BLaER1 (cell line): ENCODE results near the gene TJAP1.

ENCODE experiments used
- H3K27ac ChIP-seq: shearing (Covaris generic); formaldehyde crosslinking; 2 replicates; pipeline ENCODE4 v1.8.1; 2022
- H3K27me3 ChIP-seq: shearing (Covaris generic); formaldehyde crosslinking; 2 replicates; pipeline ENCODE4 v1.8.1; 2022
- H3K36me3 ChIP-seq: shearing (Covaris generic); formaldehyde crosslinking; 2 replicates; pipeline ENCODE4 v1.8.1; 2022
- H3K4me1 ChIP-seq: shearing (Covaris generic); formaldehyde crosslinking; 2 replicates; pipeline ENCODE4 v1.8.1; 2022
- H3K4me2 ChIP-seq: shearing (Covaris generic); formaldehyde crosslinking; 2 replicates; pipeline ENCODE4 v1.8.1; 2022
- H3K4me3 ChIP-seq: shearing (Covaris generic); formaldehyde crosslinking; 2 replicates; pipeline ENCODE4 v1.8.1; 2022
- H3K9ac ChIP-seq: shearing (Covaris generic); formaldehyde crosslinking; 2 replicates; pipeline ENCODE4 v1.8.1; 2022
- H3K9me3 ChIP-seq: shearing (Covaris generic); formaldehyde crosslinking; 2 replicates; pipeline ENCODE4 v1.8.1; 2022
- H4K20me1 ChIP-seq: shearing (Covaris generic); formaldehyde crosslinking; 2 replicates; pipeline ENCODE4 v1.8.1; 2022
- Cebpa-rat ChIP-seq: shearing (Covaris generic); IDR thresholded peaks from 2 replicates; pipeline ENCODE4 v1.8.1; 2022

Gene TJAP1

GRCh38 chr6:43472515-43472914 is 4.9 kb upstream of the TJAP1 start:
- Histone ChIP-seq H3K4me1 (peaks cover 8% of the 10 kb centered on the region), H3K27me3 (no peaks in the 10 kb centered on the region), H3K9ac (no peak overlapping the region), H4K20me1 (no peaks in the 10 kb centered on the region), H3K4me2 (no peak overlapping the region), H3K27ac (no peak overlapping the region), H3K4me3 (no peak overlapping the region), H3K36me3 (no peaks in the 10 kb centered on the region), H3K9me3 (no peaks in the 10 kb centered on the region)
- TF ChIP-seq Cebpa-rat, result no peak

GRCh38 chr6:43475516-43475915 is 1.9 kb upstream of the TJAP1 start:
- H3K9ac ChIP-seq, result no peak overlapping the region
- no peak for TF ChIP-seq Cebpa-rat
- no peak overlapping the region for H3K4me2 ChIP-seq
- H4K20me1 ChIP-seq, result peaks cover 10% of the 10 kb centered on the region; the same call in 1 of the 2 replicates
- H3K9me3 ChIP-seq, result no peaks in the 10 kb centered on the region
- no peak overlapping the region for H3K27ac ChIP-seq
- no peaks in the 10 kb centered on the region for H3K36me3 ChIP-seq
- no peak overlapping the region for H3K4me3 ChIP-seq
- H3K27me3 ChIP-seq, result no peaks in the 10 kb centered on the region
- peaks cover 35% of the 10 kb centered on the region for H3K4me1 ChIP-seq

GRCh38 chr6:43476746-43477145 is 624 bp upstream of the TJAP1 start:
- H3K4me1 ChIP-seq, result peaks cover 36% of the 10 kb centered on the region
- no peak overlapping the region for H3K27ac ChIP-seq
- H3K4me3 ChIP-seq, result peak overlapping the region; percentile 71

GRCh38 chr6:43478008-43478372 is 620 bp downstream of the TJAP1 start:
- peak overlapping the region; percentile 77 for H3K27ac ChIP-seq
- peaks cover 17% of the 10 kb centered on the region for H4K20me1 ChIP-seq
- peaks cover 36% of the 10 kb centered on the region for H3K4me1 ChIP-seq
- peak overlapping the region; percentile 87 for H3K9ac ChIP-seq
- no peak for TF ChIP-seq Cebpa-rat
- H3K4me3 ChIP-seq, result peak overlapping the region; percentile 71
- H3K9me3 ChIP-seq, result no peaks in the 10 kb centered on the region
- peak overlapping the region; percentile 99 for H3K4me2 ChIP-seq
- H3K36me3 ChIP-seq, result no peaks in the 10 kb centered on the region; the same call in 1 of the 2 replicates
- H3K27me3 ChIP-seq, result no peaks in the 10 kb centered on the region

More at GRCh38 chr6:43476746-43477145, 624 bp upstream of the TJAP1 start:
- peaks cover 17% of the 10 kb centered on the region; the same call in 1 of the 2 replicates for H4K20me1 ChIP-seq
- H3K9ac ChIP-seq, result peak overlapping the region; percentile 87
- H3K27me3 ChIP-seq, result no peaks in the 10 kb centered on the region
- H3K9me3 ChIP-seq, result no peaks in the 10 kb centered on the region
- H3K36me3 ChIP-seq, result no peaks in the 10 kb centered on the region
- no peak for TF ChIP-seq Cebpa-rat
- H3K4me2 ChIP-seq, result peak overlapping the region; percentile 99

GRCh38 chr6:43481075-43481474 is 3.7 kb downstream of the TJAP1 start:
- H3K27me3 ChIP-seq, result no peaks in the 10 kb centered on the region
- H3K36me3 ChIP-seq, result peaks cover 10% of the 10 kb centered on the region; the same call in 1 of the 2 replicates
- H3K9ac ChIP-seq, result no peak overlapping the region
- TF ChIP-seq Cebpa-rat, result no peak
- H3K4me1 ChIP-seq, result peaks cover 36% of the 10 kb centered on the region
- no peak overlapping the region for H3K27ac ChIP-seq
- no peaks in the 10 kb centered on the region for H3K9me3 ChIP-seq
- H3K4me2 ChIP-seq, result no peak overlapping the region
- H3K4me3 ChIP-seq, result no peak overlapping the region
- H4K20me1 ChIP-seq, result peaks cover 17% of the 10 kb centered on the region

GRCh38 chr6:43481591-43482236 is 4.3 kb downstream of the TJAP1 start:
- H3K4me1 ChIP-seq, result peaks cover 33% of the 10 kb centered on the region
- no peak overlapping the region for H3K4me3 ChIP-seq
- H3K9me3 ChIP-seq, result no peaks in the 10 kb centered on the region
- H3K36me3 ChIP-seq, result peaks cover 17% of the 10 kb centered on the region; the same call in 1 of the 2 replicates
- no peak for TF ChIP-seq Cebpa-rat
- peaks cover 17% of the 10 kb centered on the region for H4K20me1 ChIP-seq
- no peaks in the 10 kb centered on the region for H3K27me3 ChIP-seq
- no peak overlapping the region for H3K9ac ChIP-seq
- no peak overlapping the region for H3K4me2 ChIP-seq
- H3K27ac ChIP-seq, result no peak overlapping the region

- Histone ChIP-seq H3K4me3 (peak overlapping the region; percentile 35; the same call in 1 of the 2 replicates), H3K36me3 (peaks cover 47% of the 10 kb centered on the region), H3K4me2 (peak overlapping the region; percentile 87), H4K20me1 (peaks cover 22% of the 10 kb centered on the region), H3K27me3 (no peaks in the 10 kb centered on the region), H3K9me3 (no peaks in the 10 kb centered on the region), H3K9ac (peak overlapping the region; percentile 60; the same call in 1 of the 2 replicates), H3K27ac (peak overlapping the region; percentile 72), H3K4me1 (no peaks in the 10 kb centered on the region)
- TF ChIP-seq Cebpa-rat, result no peak
These were observed 11.4 kb downstream of the TJAP1 start for GRCh38 chr6:43488667-43489276.

GRCh38 chr6:43489277-43490072 is 12.1 kb downstream of the TJAP1 start:
- peak overlapping the region; percentile 35 for H3K4me3 ChIP-seq
- H3K4me1 ChIP-seq, result no peaks in the 10 kb centered on the region
- H3K27ac ChIP-seq, result peak overlapping the region; percentile 72
- H3K9ac ChIP-seq, result peak overlapping the region; percentile 60
- peak overlapping the region; percentile 87 for H3K4me2 ChIP-seq
- peaks cover 29% of the 10 kb centered on the region for H4K20me1 ChIP-seq
- TF ChIP-seq Cebpa-rat, result no peak
- H3K9me3 ChIP-seq, result no peaks in the 10 kb centered on the region
- H3K27me3 ChIP-seq, result no peaks in the 10 kb centered on the region
- H3K36me3 ChIP-seq, result peaks cover 54% of the 10 kb centered on the region

GRCh38 chr6:43490523-43490939 is 13.2 kb downstream of the TJAP1 start:
- no peaks in the 10 kb centered on the region for H3K9me3 ChIP-seq

More at GRCh38 chr6:43490523-43490939, 13.2 kb downstream of the TJAP1 start:
- no peaks in the 10 kb centered on the region for H3K27me3 ChIP-seq
- H3K36me3 ChIP-seq, result peaks cover 53% of the 10 kb centered on the region
- no peak for TF ChIP-seq Cebpa-rat
- peaks cover 40% of the 10 kb centered on the region for H4K20me1 ChIP-seq
- H3K4me1 ChIP-seq, result peaks cover 10% of the 10 kb centered on the region
- H3K27ac ChIP-seq, result peak overlapping the region; percentile 72; the same call in 1 of the 2 replicates
- peak overlapping the region; percentile 60; the same call in 1 of the 2 replicates for H3K9ac ChIP-seq
- H3K4me2 ChIP-seq, result peak overlapping the region; percentile 87
- H3K4me3 ChIP-seq, result no peak overlapping the region
